C4-2B (cell line): Measurements from ENCODE around the gene CHM.

ENCODE experiments used
- ZFX ChIP-seq: fragments of 450-650 bp; IDR thresholded peaks from 2 replicates; pipeline ENCODE4 v1.6.1; 2017
- TF ChIP-seq, protein P1 (sequence below): fragments of 450-650 bp; conservative IDR thresholded peaks from 2 replicates; pipeline ENCODE4 v1.5.1; 2017; ENCODE audit warnings: mild to moderate bottlenecking

DNA sequence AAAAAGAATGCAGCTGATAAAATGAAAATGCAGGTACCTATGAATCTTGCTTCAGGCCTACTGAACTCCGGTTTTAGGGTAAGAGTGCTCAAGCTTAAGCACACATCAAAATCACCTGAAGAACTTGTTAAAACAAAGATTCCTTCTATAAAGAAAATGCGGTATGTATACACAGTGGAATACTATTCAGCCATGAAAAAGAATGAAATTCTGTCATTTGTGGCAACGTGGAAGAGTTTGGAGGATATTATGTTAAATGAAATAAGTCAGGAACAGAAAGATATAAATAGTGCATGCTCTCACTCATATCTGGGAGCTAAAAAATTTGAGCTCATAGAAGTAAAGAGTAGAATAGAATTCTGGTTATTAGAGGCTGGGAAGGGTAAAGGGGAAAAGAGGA lies 14.0 kb upstream of the CHM start:
- TF ChIP-seq, protein P1, sequence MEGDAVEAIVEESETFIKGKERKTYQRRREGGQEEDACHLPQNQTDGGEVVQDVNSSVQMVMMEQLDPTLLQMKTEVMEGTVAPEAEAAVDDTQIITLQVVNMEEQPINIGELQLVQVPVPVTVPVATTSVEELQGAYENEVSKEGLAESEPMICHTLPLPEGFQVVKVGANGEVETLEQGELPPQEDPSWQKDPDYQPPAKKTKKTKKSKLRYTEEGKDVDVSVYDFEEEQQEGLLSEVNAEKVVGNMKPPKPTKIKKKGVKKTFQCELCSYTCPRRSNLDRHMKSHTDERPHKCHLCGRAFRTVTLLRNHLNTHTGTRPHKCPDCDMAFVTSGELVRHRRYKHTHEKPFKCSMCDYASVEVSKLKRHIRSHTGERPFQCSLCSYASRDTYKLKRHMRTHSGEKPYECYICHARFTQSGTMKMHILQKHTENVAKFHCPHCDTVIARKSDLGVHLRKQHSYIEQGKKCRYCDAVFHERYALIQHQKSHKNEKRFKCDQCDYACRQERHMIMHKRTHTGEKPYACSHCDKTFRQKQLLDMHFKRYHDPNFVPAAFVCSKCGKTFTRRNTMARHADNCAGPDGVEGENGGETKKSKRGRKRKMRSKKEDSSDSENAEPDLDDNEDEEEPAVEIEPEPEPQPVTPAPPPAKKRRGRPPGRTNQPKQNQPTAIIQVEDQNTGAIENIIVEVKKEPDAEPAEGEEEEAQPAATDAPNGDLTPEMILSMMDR = no peak
- no peak for TF ChIP-seq ZFX
